Activated B cell treated with CpG ODN at 0.5 μM for 24 hours (primary cell): ENCODE measurements around the gene TRAPPC6A. TPM values are rescaled to one million over a fixed set of nuclear protein-coding genes. Genes with fewer than 3 reads are reported as not detected.

Source experiments
- ATAC-seq: fragments of 200-7000 bp; cut with Tn5 transposase; one replicate; pipeline ENCODE4 v1.10.0; 2021; ENCODE audit warnings: low read depth, mild to moderate bottlenecking, moderate library complexity
- CTCF ChIA-PET: fragments of 350-600 bp; sonication (Branson Sonifier 250); formaldehyde crosslinking; loops from one replicate; lab custom pipeline; 2021; ENCODE audit warnings: antibody characterized with exemption; lab: Charles Lee
- POLR2A ChIA-PET: fragments of 350-600 bp; sonication (Branson Sonifier 250); formaldehyde crosslinking; loops from one replicate; lab custom pipeline; 2021; ENCODE audit warnings: antibody characterized with exemption; lab: Charles Lee
- DNase-seq: peaks from one replicate; pipeline ENCODE4 v3.0.0; 2022
- H3K27ac Mint-ChIP-seq: one replicate; pipeline ENCODE4 v1.8.0; 2020; ENCODE audit warnings: mixed read lengths
- H3K27me3 Mint-ChIP-seq: one replicate; pipeline ENCODE4 v1.8.0; 2021; ENCODE audit warnings: mixed read lengths
- H3K36me3 Mint-ChIP-seq: one replicate; pipeline ENCODE4 v1.8.0; 2021; ENCODE audit warnings: low read depth, mixed read lengths
- H3K4me1 Mint-ChIP-seq: one replicate; pipeline ENCODE4 v1.8.0; 2021; ENCODE audit warnings: mixed read lengths
- H3K4me3 Mint-ChIP-seq: one replicate; pipeline ENCODE4 v1.8.0; 2020; ENCODE audit warnings: mild to moderate bottlenecking, mixed read lengths
- H3K9me3 Mint-ChIP-seq: one replicate; pipeline ENCODE4 v1.8.0; 2020; ENCODE audit warnings: mixed read lengths
- intact Hi-C: fragments of 100-400 bp; cut with micrococcal nuclease; formaldehyde crosslinking; loops from one replicate; pipeline ENCODE4 v1.15.1; 2024
- total RNA-seq: library from RNA; stranded (reverse); gene quantifications from 2 replicates; pipeline ENCODE4 v1.2.3, GENCODE V29; 2022
- TF ChIP-seq, protein P1 (sequence below): fragments of 200-600 bp; IDR thresholded peaks from one replicate; pipeline ENCODE4 v1.8.0; 2022; ENCODE audit warnings: antibody characterized with exemption, mild to moderate bottlenecking

Gene TRAPPC6A
- total RNA-seq, 1 donor from 2014 or later: 56.0 TPM

GRCh38 chr19:45142726-45143110 is 35.3 kb downstream of the TRAPPC6A start:
- ATAC-seq: no peak

GRCh38 chr19:45142016-45142725 is 35.9 kb downstream of the TRAPPC6A start:
- Mint-ChIP-seq H3K4me1 (peaks cover 11% of the 10 kb centered on the region), H3K36me3 (peaks cover 24% of the 10 kb centered on the region), H3K4me3 (no peak overlapping the region), H3K27me3 (no peaks in the 10 kb centered on the region), H3K27ac (no peak overlapping the region), H3K9me3 (no peaks in the 10 kb centered on the region)
- intact Hi-C loops: no loop called here
- ATAC-seq: no peak
- no peak for DNase-seq
- ChIA-PET POLR2A (interaction anchor here (0.6 kb wide), 1 partner anchor 53 kb away, joined by 5 read pairs; no protein-coding TSS in a partner anchor), CTCF (no interaction called here)
- TF ChIP-seq, protein P1, sequence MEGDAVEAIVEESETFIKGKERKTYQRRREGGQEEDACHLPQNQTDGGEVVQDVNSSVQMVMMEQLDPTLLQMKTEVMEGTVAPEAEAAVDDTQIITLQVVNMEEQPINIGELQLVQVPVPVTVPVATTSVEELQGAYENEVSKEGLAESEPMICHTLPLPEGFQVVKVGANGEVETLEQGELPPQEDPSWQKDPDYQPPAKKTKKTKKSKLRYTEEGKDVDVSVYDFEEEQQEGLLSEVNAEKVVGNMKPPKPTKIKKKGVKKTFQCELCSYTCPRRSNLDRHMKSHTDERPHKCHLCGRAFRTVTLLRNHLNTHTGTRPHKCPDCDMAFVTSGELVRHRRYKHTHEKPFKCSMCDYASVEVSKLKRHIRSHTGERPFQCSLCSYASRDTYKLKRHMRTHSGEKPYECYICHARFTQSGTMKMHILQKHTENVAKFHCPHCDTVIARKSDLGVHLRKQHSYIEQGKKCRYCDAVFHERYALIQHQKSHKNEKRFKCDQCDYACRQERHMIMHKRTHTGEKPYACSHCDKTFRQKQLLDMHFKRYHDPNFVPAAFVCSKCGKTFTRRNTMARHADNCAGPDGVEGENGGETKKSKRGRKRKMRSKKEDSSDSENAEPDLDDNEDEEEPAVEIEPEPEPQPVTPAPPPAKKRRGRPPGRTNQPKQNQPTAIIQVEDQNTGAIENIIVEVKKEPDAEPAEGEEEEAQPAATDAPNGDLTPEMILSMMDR: no peak

More at GRCh38 chr19:45142726-45143110, 35.3 kb downstream of the TRAPPC6A start:
- TF ChIP-seq, protein P1: no peak
- DNase-seq: no peak
- POLR2A ChIA-PET: interaction anchor here (0.6 kb wide), 2 partner anchors 54 to 128 kb away, joined by 4 to 5 read pairs; no protein-coding TSS in a partner anchor
- Mint-ChIP-seq H3K27ac (no peak overlapping the region), H3K4me3 (no peak overlapping the region), H3K27me3 (no peaks in the 10 kb centered on the region), H3K36me3 (peaks cover 24% of the 10 kb centered on the region), H3K9me3 (no peaks in the 10 kb centered on the region), H3K4me1 (peaks cover 5% of the 10 kb centered on the region)
- intact Hi-C loops: no loop called here
- CTCF ChIA-PET: no interaction called here

DNA sequence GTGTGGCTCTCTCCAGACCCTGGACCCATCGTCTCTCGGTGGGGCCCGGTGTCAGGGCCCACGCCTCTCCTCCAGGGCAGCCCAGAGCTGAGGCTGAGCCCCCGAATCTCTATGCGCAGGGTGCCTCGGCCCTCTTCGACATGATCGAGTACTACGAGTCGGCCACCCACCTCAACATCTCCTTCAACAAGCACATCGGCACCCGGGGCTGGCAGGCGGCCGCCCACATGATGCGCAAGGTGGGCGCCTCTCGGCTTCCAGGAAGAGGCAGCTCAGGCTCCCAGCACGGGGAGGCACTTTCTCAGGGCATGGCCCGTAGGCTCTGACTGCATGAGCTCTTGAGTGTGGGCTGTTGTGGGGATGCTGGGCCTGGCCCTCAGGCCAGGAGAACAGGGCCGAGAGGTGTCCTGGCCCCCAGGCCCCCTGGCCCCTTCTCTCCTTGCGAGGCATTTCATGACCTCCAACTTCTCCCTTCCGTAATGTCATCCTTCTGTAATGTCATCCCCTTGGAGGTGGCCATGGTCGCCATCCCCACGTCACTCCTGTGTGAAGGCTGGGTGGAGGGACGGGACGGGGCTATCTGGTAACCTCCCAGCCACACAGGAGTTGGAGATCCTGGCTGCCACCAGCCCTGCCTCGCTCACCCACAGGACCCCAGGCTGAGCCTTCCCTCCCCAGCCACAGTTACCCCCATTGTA is 36.7 kb downstream of the TRAPPC6A start:
- Mint-ChIP-seq H3K9me3 (no peaks in the 10 kb centered on the region), H3K4me1 (peaks cover 19% of the 10 kb centered on the region), H3K4me3 (no peak overlapping the region), H3K27me3 (no peaks in the 10 kb centered on the region), H3K27ac (no peak overlapping the region), H3K36me3 (peaks cover 24% of the 10 kb centered on the region)
- intact Hi-C loops: no loop called here
- DNase-seq: no peak
- TF ChIP-seq, protein P1: no peak
- ChIA-PET POLR2A (no interaction called here), CTCF (no interaction called here)
- ATAC-seq: no peak

DNA sequence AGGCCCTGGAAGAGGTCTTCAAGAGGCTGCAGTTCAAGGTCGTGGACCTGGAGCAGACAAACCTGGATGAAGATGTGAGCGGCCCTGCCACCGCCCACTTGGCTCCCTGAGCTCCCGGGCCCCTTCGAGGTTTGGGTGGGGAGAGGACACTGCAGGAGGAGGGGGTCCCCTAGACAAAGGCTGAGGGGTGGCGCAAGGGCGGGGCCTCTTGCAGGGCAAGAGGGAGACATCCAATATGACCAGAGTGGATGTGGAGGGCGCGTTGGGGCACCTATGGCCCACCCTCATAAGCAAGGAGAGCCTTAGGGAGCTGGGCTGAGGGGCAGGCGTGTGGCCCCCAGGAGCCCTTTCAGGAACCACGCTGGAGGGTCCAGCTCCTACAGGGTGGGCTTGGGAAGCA is 37.5 kb downstream of the TRAPPC6A start:
- Mint-ChIP-seq H3K9me3 (no peaks in the 10 kb centered on the region), H3K27ac (no peak overlapping the region), H3K4me1 (peaks cover 26% of the 10 kb centered on the region), H3K4me3 (no peak overlapping the region), H3K27me3 (no peaks in the 10 kb centered on the region), H3K36me3 (peaks cover 21% of the 10 kb centered on the region)
- TF ChIP-seq, protein P1: no peak
- POLR2A ChIA-PET: no interaction called here
- DNase-seq: no peak
- ATAC-seq: no peak
- CTCF ChIA-PET: no interaction called here
- intact Hi-C loops: no loop called here

- DNase-seq: no peak
- intact Hi-C loops: no loop called here
- Mint-ChIP-seq H3K4me3 (no peak overlapping the region), H3K4me1 (peaks cover 30% of the 10 kb centered on the region), H3K36me3 (peaks cover 21% of the 10 kb centered on the region), H3K27me3 (no peaks in the 10 kb centered on the region), H3K27ac (no peak overlapping the region), H3K9me3 (no peaks in the 10 kb centered on the region)
- ATAC-seq: no peak
- ChIA-PET POLR2A (no interaction called here), CTCF (no interaction called here)
- TF ChIP-seq, protein P1: no peak
Observed at GRCh38 chr19:45140144-45140503, 37.9 kb downstream of the TRAPPC6A start.
